Gastrocnemius medialis (tissue), 4 donors: Measurements from ENCODE around the gene SCLY.

Source experiments
- POLR2A ChIP-seq, 2 donors: fragments of 450-650 bp; IDR thresholded peaks; one replicate each; pipeline ENCODE4 v1.6.1; 2017; ENCODE audit warnings: antibody characterized with exemption in 2 of 2, mild to moderate bottlenecking in 2 of 2, moderate library complexity in 2 of 2
- TF ChIP-seq, protein P1 (sequence below), 5 experiments: fragments of 450-650 bp in 3 of 5; fragments of 200-600 bp in 2 of 5; sonication (generic) in 2 of 5; IDR thresholded peaks in 4 of 5; conservative IDR thresholded peaks in 1 of 5; 1 replicate in 4 of 5; 2 replicates in 1 of 5; pipeline ENCODE4 v1.5.1; 2016 to 2019; ENCODE audit warnings: antibody characterized with exemption in 5 of 5, mild to moderate bottlenecking in 3 of 5, moderate library complexity in 3 of 5

DNA sequence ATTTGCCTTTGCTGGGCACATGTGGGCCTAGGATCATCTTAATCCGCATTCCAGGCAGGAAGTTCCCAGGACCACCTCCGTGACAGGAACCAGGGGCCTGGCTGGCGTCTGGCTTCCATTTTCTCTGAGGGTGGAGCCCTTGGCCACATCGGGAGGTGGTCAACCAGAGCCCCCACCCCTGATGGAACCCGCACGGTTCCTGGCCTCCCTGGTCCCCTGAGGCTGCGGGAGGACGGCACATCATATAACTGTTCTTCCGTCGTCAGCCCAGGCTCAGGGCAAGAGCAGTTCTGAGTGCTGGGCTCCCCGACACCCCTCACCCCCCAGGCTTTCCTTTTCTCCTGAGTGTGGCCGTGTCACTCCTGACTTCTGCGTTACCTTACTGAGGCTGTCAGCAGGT lies 52.8 kb downstream of the SCLY start:
- TF ChIP-seq, protein P1, sequence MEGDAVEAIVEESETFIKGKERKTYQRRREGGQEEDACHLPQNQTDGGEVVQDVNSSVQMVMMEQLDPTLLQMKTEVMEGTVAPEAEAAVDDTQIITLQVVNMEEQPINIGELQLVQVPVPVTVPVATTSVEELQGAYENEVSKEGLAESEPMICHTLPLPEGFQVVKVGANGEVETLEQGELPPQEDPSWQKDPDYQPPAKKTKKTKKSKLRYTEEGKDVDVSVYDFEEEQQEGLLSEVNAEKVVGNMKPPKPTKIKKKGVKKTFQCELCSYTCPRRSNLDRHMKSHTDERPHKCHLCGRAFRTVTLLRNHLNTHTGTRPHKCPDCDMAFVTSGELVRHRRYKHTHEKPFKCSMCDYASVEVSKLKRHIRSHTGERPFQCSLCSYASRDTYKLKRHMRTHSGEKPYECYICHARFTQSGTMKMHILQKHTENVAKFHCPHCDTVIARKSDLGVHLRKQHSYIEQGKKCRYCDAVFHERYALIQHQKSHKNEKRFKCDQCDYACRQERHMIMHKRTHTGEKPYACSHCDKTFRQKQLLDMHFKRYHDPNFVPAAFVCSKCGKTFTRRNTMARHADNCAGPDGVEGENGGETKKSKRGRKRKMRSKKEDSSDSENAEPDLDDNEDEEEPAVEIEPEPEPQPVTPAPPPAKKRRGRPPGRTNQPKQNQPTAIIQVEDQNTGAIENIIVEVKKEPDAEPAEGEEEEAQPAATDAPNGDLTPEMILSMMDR (IDR thresholded peaks at IDR 0.05 in 4 of 5, conservative IDR thresholded peaks at IDR 0.05 in 1 of 5): no peak
- no peak for TF ChIP-seq POLR2A (IDR thresholded peaks at IDR 0.05)
